ENCODE results near the gene AMD1. TPM values are rescaled to one million over a fixed set of nuclear protein-coding genes. Genes with fewer than 3 reads are reported as not detected.

The AMD1 gene
- total RNA-seq, 1 donor from 2014 or later: 104 TPM

DNA sequence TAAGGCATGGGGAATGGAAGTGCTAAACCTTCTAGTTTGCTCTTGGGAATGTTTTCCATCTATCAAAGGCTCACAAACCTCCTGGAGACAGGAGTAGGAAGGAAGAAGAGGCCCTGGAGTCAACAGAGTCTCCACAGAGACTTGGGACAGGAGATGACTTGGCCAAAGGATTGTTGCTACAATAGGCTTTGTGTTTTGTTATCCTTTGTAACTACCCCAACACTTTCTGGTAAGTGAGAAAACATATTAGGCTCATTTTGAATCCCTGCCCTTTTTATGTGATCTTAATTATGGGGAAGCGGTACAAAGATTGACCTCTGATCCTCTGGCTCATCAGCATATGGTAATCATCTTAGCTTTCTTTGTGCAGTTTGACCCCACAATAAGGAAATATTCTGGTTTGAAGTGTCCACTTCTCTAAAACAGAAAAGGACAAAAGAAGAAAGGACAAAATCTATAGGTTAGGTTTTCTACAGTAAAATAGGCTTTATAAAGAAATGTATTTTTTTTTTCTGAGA, 59.9 kb downstream of the AMD1 start:
- intact Hi-C loops (cut with micrococcal nuclease): no loop called here

DNA sequence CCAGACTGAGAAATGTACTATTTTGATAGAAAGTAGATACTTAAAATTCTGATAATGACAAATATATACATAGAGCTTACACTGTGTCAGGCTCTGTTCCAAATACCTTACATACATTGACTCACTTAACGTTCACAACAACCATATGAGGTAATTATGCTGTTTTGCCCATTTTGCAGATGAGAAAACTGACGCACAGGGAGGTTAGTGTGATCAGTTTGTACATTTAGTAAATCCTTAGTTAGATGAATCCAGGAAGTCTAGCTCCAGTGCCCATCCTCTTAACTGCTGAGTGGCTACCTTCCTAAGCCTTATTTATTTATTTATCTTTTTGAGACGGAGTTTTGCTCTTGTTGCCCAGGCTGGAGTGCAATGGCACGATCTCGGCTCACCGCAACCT, 60.6 kb downstream of the AMD1 start:
- intact Hi-C loops (cut with micrococcal nuclease): no loop called here

DNA sequence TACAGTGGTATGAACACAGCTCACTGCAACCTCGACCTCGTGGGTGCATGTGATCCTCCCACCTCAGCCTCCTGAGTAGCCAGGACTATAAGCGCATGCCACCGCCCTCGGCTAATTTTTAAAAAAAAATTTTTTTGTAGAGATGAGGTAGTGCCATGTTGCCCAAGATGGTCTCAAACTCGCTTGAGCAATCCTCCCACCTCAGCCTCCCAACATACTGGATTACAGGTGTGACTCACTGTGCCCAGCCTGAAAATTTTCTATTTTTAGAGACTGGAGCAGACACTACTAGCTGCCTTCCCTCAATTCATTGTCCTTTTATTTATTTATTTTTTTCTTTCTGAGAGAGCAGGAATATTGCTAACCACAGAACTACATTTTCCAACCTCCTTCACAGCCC, 63.6 kb downstream of the AMD1 start:
- intact Hi-C loops (cut with micrococcal nuclease): no loop called here

- intact Hi-C loops (cut with micrococcal nuclease): loop anchor here (5.0 kb wide), 1 partner anchor 43 kb away; the partner anchor contains the start of gene RPF2
Observed at GRCh38 chr6:110939429-110940200, 65.0 kb downstream of the AMD1 start.

GRCh38 chr6:110944681-110945151, 70.1 kb downstream of the AMD1 start:
- intact Hi-C loops (cut with micrococcal nuclease): loop anchor here (1.0 to 5.0 kb wide), 8 partner anchors 14 to 487 kb away; partner anchors contain the start of genes CDK19, GTF3C6 and RPF2

Other genes with a start within 250 kb of the AMD1 start
- 23.8 and 26.2 TPM in 2 replicates for gene CDK19, start 59.3 kb upstream of the AMD1 start, total RNA-seq
- gene GTF3C6, start 83.9 kb downstream of the AMD1 start, total RNA-seq: 119 and 122 TPM in 2 replicates
- 32.1 and 33.6 TPM in 2 replicates for gene RPF2, start 107.3 kb downstream of the AMD1 start, total RNA-seq
- 1.3 and 2.2 TPM in 2 replicates for gene SLC16A10, start 212.7 kb downstream of the AMD1 start, total RNA-seq

All from T-helper 2 cell treated with Interferon-gamma antibody and Interleukin-4, amounts not matched to agents 100 ng/mL and 5 ng/mL, for 36 hours (primary cell).